ENCODE measurements around the gene HBB.

The HBB gene

GRCh38 chr11:5237420-5237819 is 10.5 kb upstream of the HBB start:
- Histone ChIP-seq H3K27me3 (no peaks in the 10 kb centered on the region), H3K27ac (no peak overlapping the region), H3K9me3 (no peaks in the 10 kb centered on the region), H3K4me3 (no peak overlapping the region), H3K36me3 (no peaks in the 10 kb centered on the region), H3K4me1 (no peaks in the 10 kb centered on the region)
- intact Hi-C loops (cut with DNase I; ENCODE audit: low total_unique reads), result no loop called here
- no peak for DNase-seq
- TF ChIP-seq CTCF (IDR thresholded peaks at IDR 0.05), result no peak

- Histone ChIP-seq H3K27ac (no peak overlapping the region), H3K36me3 (no peaks in the 10 kb centered on the region), H3K27me3 (no peaks in the 10 kb centered on the region), H3K9me3 (no peaks in the 10 kb centered on the region), H3K4me3 (no peak overlapping the region), H3K4me1 (no peaks in the 10 kb centered on the region)
- DNase-seq, result no peak
- no peak for TF ChIP-seq CTCF (IDR thresholded peaks at IDR 0.05)
- intact Hi-C loops (cut with DNase I; ENCODE audit: low total_unique reads), result no loop called here
Observed at GRCh38 chr11:5235364-5236095, 8.7 kb upstream of the HBB start.

- H3K9me3 ChIP-seq, result no peaks in the 10 kb centered on the region
- H3K27me3 ChIP-seq, result no peaks in the 10 kb centered on the region
- no peak within 1 kb of the TSS for H3K4me3 ChIP-seq
- no peak within 1 kb of the TSS for H3K27ac ChIP-seq
- TF ChIP-seq CTCF (IDR thresholded peaks at IDR 0.05), result no peak
- DNase-seq, result no peak
- intact Hi-C loops (cut with DNase I; ENCODE audit: low total_unique reads), result no loop called here
- no peaks in the 10 kb centered on the region for H3K36me3 ChIP-seq
- H3K4me1 ChIP-seq, result no peaks in the 10 kb centered on the region
Observed at GRCh38 chr11:5234381-5234834, 7.5 kb upstream of the HBB start, which contains the start of gene HBD. HBD (minus strand) TSS chr11:5234483; CDS start chr11:5234433, 50 bp downstream.

- Histone ChIP-seq H3K36me3 (no peaks in the 10 kb centered on the region), H3K27me3 (no peaks in the 10 kb centered on the region), H3K9me3 (no peaks in the 10 kb centered on the region), H3K4me3 (no peak overlapping the region), H3K27ac (no peak overlapping the region), H3K4me1 (no peaks in the 10 kb centered on the region)
- no peak for DNase-seq
- no peak for TF ChIP-seq CTCF (IDR thresholded peaks at IDR 0.05)
- intact Hi-C loops (cut with DNase I; ENCODE audit: low total_unique reads), result no loop called here
Observed at GRCh38 chr11:5233307-5233706, 6.4 kb upstream of the HBB start.

- Histone ChIP-seq H3K9me3 (no peaks in the 10 kb centered on the region), H3K4me1 (no peaks in the 10 kb centered on the region), H3K27ac (no peak overlapping the region), H3K4me3 (no peak overlapping the region), H3K36me3 (no peaks in the 10 kb centered on the region), H3K27me3 (no peaks in the 10 kb centered on the region)
- intact Hi-C loops (cut with DNase I; ENCODE audit: low total_unique reads), result no loop called here
- no peak for TF ChIP-seq CTCF (IDR thresholded peaks at IDR 0.05)
- DNase-seq, result no peak
Observed at GRCh38 chr11:5232821-5233220, 6.0 kb upstream of the HBB start.

Measured in tibial artery (tissue), 4 donors.